Thyroid gland (tissue), 4 donors: ENCODE data around the gene AFF2. TPM values are rescaled to one million over a fixed set of nuclear protein-coding genes. Genes with fewer than 3 reads are reported as not detected.

Experiments
- DNase-seq, 2 donors: peaks; one replicate each; pipeline ENCODE4 v3.0.0-alpha.2; 2019
- H3K27ac ChIP-seq, 3 donors: fragments of 200-600 bp; sonication (generic); 1 replicate in 2 of 3; 2 replicates in 1 of 3; pipeline ENCODE4 v1.5.1; 2016 to 2019; ENCODE audit warnings: mild to moderate bottlenecking in 1 of 3, moderate library complexity in 1 of 3
- H3K27me3 ChIP-seq: fragments of 200-600 bp; sonication (generic); one replicate; pipeline ENCODE4 v1.5.1; 2019
- H3K36me3 ChIP-seq, 2 donors: fragments of 200-600 bp; sonication (generic); one replicate each; pipeline ENCODE4 v1.5.1; 2016 to 2019
- H3K4me1 ChIP-seq, 2 donors: fragments of 200-600 bp; sonication (generic); one replicate each; pipeline ENCODE4 v1.5.1; 2017 to 2019
- H3K4me3 ChIP-seq, 3 donors: fragments of 200-600 bp; sonication (generic); replicated peaks in 1 of 3; 1 replicate in 2 of 3; 2 replicates in 1 of 3; pipeline ENCODE4 v1.5.1; 2016; ENCODE audit warnings: mild to moderate bottlenecking in 1 of 3
- H3K9me3 ChIP-seq: fragments of 200-600 bp; sonication (generic); one replicate; pipeline ENCODE4 v1.5.1; 2017
- CTCF ChIP-seq, 6 experiments: fragments of 200-600 bp in 3 of 6; fragments of 450-650 bp in 3 of 6; sonication (generic) in 3 of 6; IDR thresholded peaks; one replicate each; pipeline ENCODE4 v1.5.1; 2016 to 2019; ENCODE audit warnings: antibody characterized with exemption in 6 of 6, mild to moderate bottlenecking in 2 of 6, inconsistent platforms in 1 of 6, moderate library complexity in 1 of 6
- POLR2A ChIP-seq, 2 donors: fragments of 450-650 bp; IDR thresholded peaks; one replicate each; pipeline ENCODE4 v1.6.1; 2017; ENCODE audit warnings: antibody characterized with exemption in 2 of 2, mild to moderate bottlenecking in 2 of 2, moderate library complexity in 1 of 2
- WGBS, 2 donors: methylation state at CpG; one replicate each; pipeline ENCODE4 v1.1.5; 2017; 5-methylcytosine and 5-hydroxymethylcytosine counted together
- intact Hi-C: fragments of 100-400 bp; cut with DNase I; formaldehyde crosslinking; loops from one replicate; pipeline ENCODE4 v1.15.1; 2023
- total RNA-seq, 4 donors: library from RNA; depleted of rRNA; stranded (reverse); fragments of >200 nt; gene quantifications; one replicate each; pipeline ENCODE4 v1.2.3, GENCODE V29; 2016

The AFF2 gene
- total RNA-seq, 4 donors from 2014 or later = 3.7 to 6.5 (median 4.4) TPM

GRCh38 chrX:148600131-148600530 is 99.7 kb downstream of the AFF2 start:
- H3K4me3 ChIP-seq = no peak overlapping the region
- H3K4me1 ChIP-seq = no peaks in the 10 kb centered on the region
- no peaks in the 10 kb centered on the region for H3K9me3 ChIP-seq
- intact Hi-C loops = no loop called here
- H3K27ac ChIP-seq = no peak overlapping the region
- TF ChIP-seq POLR2A (IDR thresholded peaks at IDR 0.05) = no peak
- no peak for TF ChIP-seq CTCF (IDR thresholded peaks at IDR 0.05)
- DNase-seq = no peak
- H3K27me3 ChIP-seq = no peaks in the 10 kb centered on the region
- H3K36me3 ChIP-seq = no peaks in the 10 kb centered on the region
- WGBS, 2 donors = 81 to 86% methylated on average over 6 of the region's 6 CpGs

GRCh38 chrX:148600581-148600980 is 100.2 kb downstream of the AFF2 start:
- 92 to 95% methylated on average over 2 of the region's 2 CpGs for WGBS, 2 donors
- intact Hi-C loops = no loop called here
- no peaks in the 10 kb centered on the region for H3K9me3 ChIP-seq
- no peak overlapping the region for H3K27ac ChIP-seq
- no peak for DNase-seq
- TF ChIP-seq CTCF (IDR thresholded peaks at IDR 0.05) (no peak), POLR2A (IDR thresholded peaks at IDR 0.05) (no peak)
- H3K36me3 ChIP-seq = no peaks in the 10 kb centered on the region
- H3K4me1 ChIP-seq = no peaks in the 10 kb centered on the region
- H3K27me3 ChIP-seq = no peaks in the 10 kb centered on the region
- H3K4me3 ChIP-seq = no peak overlapping the region

- no peak overlapping the region for H3K27ac ChIP-seq
- H3K9me3 ChIP-seq = no peaks in the 10 kb centered on the region
- no peak overlapping the region for H3K4me3 ChIP-seq
- no peak for DNase-seq
- WGBS, 2 donors = 80 to 84% methylated on average over 4 of the region's 4 CpGs
- TF ChIP-seq CTCF (IDR thresholded peaks at IDR 0.05) (no peak), POLR2A (IDR thresholded peaks at IDR 0.05) (no peak)
- no peaks in the 10 kb centered on the region for H3K27me3 ChIP-seq
- no peaks in the 10 kb centered on the region for H3K36me3 ChIP-seq
- intact Hi-C loops = no loop called here
- no peaks in the 10 kb centered on the region for H3K4me1 ChIP-seq
These were observed 100.6 kb downstream of the AFF2 start for GRCh38 chrX:148601034-148601433.

GRCh38 chrX:148609515-148610327 is 109.3 kb downstream of the AFF2 start:
- 60 to 73% methylated on average over 4 of the region's 4 CpGs for WGBS, 2 donors
- H3K27ac ChIP-seq = no peak overlapping the region
- H3K36me3 ChIP-seq = no peaks in the 10 kb centered on the region
- no peak overlapping the region for H3K4me3 ChIP-seq
- intact Hi-C loops = no loop called here
- H3K27me3 ChIP-seq = no peaks in the 10 kb centered on the region
- TF ChIP-seq CTCF (IDR thresholded peaks at IDR 0.05) (no peak), POLR2A (IDR thresholded peaks at IDR 0.05) (no peak)
- no peak for DNase-seq
- H3K9me3 ChIP-seq = no peaks in the 10 kb centered on the region
- H3K4me1 ChIP-seq = no peaks in the 10 kb centered on the region

GRCh38 chrX:148610328-148610698 is 109.9 kb downstream of the AFF2 start:
- Histone ChIP-seq H3K4me1 (no peaks in the 10 kb centered on the region), H3K27me3 (no peaks in the 10 kb centered on the region), H3K4me3 (no peak overlapping the region), H3K27ac (no peak overlapping the region), H3K9me3 (no peaks in the 10 kb centered on the region), H3K36me3 (no peaks in the 10 kb centered on the region)
- TF ChIP-seq POLR2A (IDR thresholded peaks at IDR 0.05) (no peak), CTCF (IDR thresholded peaks at IDR 0.05) (no peak)
- intact Hi-C loops = no loop called here
- WGBS, 2 donors = 78 to 85% methylated on average over 3 of the region's 3 CpGs
- no peak for DNase-seq
